GM12801 (cell line): ENCODE measurements around the gene SLC22A23.

Experiments used
- TF ChIP-seq, protein P1 (sequence below): IDR thresholded peaks from one replicate; pipeline ENCODE4 v1.5.1; 2011; ENCODE audit warnings: control low read depth; ENCODE audit not compliant: insufficient read length; ENCODE audit errors: extremely low read depth

The SLC22A23 gene

DNA sequence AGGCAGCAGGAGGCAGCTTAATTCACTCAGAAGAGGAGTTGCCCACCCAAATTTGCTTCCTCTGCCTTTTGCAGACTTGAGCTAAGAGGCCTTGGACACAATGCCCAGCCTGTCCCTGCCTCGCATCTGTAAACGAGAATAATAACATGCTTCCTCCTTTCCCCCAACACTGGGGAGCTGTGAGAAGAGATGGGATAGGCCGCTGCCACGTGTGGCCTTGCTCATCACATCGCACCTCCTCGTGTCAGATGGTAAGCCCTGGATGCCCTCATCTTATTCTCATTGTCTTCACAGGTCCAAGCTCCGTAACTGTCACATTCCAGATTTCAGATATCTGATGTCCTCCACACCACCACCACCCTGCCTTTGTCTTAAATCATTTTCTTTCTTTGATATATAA, 216.3 kb downstream of the SLC22A23 start:
- TF ChIP-seq, protein P1, sequence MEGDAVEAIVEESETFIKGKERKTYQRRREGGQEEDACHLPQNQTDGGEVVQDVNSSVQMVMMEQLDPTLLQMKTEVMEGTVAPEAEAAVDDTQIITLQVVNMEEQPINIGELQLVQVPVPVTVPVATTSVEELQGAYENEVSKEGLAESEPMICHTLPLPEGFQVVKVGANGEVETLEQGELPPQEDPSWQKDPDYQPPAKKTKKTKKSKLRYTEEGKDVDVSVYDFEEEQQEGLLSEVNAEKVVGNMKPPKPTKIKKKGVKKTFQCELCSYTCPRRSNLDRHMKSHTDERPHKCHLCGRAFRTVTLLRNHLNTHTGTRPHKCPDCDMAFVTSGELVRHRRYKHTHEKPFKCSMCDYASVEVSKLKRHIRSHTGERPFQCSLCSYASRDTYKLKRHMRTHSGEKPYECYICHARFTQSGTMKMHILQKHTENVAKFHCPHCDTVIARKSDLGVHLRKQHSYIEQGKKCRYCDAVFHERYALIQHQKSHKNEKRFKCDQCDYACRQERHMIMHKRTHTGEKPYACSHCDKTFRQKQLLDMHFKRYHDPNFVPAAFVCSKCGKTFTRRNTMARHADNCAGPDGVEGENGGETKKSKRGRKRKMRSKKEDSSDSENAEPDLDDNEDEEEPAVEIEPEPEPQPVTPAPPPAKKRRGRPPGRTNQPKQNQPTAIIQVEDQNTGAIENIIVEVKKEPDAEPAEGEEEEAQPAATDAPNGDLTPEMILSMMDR = no peak

DNA sequence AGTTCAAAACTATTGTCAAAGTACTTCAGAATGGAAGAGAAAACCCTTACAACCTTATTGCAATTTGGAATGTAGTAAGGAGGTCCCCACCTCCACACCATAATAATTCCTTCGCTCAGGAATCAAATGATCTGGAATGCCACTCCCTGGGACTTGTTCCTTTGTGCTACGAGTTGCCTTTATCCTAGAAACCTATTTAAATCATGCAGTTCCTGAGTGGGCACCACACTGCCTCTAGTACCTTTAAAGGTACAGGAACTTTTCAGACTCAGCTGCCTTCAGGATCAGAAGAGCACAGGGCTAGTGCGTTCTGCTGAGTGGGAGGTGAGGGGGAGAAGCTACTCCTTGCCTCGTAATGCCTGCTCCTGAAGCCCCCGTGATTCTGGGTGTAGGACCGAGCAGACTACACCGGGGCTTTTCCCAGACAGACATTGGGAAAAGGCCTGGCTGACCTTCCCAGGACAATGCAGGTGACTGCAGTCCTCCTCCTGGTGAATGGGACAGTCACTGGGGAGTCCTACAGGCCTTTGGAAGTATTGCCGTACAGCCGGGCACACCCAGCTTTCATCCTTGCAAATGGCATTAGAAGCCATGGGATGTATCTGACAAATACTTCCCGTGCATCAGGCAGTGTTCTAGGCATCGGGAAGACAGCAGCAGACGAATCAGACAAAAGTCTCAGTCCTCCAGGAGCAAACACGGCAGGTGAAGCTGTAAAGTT, 217.6 kb downstream of the SLC22A23 start:
- TF ChIP-seq, protein P1 = no peak

DNA sequence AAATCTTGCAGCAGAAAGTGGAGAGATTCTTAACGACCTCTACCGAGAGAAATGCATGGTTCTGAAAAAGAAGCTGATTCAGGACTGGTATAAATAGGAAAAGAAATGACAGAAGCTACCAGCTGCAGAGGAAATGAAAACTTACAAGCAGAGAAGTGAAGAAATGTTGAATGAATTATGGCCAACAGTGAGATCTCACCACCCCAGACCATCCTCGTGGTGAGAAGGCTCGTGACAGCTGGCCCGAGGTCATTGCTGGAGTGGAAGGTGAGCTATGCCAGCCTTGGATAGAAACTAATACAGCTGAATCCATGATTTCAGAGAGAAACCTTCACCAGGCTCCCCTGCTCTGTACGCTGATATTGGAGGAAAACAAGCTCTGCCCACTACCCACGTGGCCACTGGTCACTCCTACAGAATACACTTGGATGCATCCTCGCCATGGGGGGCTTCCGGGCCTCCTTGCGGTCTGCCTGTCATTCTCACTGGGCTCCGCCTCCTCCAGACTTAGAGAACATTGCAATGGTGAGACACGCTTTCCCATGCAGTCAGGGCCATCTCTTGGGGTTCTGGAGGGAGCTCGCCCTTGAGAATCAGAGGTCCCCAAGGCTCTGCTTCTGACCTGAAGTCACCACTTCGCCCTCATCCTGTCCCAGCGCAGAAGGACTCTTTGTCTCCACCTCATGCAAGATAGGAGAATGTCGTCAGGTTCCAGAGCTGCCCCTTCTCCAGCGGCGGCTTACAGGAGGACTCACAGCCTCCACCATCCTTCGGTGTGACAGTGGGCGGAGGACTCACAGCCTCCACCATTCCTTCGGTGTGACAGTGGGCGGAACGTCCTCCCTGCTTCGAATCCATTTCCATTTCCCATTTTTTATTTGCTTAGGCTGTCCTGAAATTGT, 218.8 kb downstream of the SLC22A23 start:
- TF ChIP-seq, protein P1 = no peak

DNA sequence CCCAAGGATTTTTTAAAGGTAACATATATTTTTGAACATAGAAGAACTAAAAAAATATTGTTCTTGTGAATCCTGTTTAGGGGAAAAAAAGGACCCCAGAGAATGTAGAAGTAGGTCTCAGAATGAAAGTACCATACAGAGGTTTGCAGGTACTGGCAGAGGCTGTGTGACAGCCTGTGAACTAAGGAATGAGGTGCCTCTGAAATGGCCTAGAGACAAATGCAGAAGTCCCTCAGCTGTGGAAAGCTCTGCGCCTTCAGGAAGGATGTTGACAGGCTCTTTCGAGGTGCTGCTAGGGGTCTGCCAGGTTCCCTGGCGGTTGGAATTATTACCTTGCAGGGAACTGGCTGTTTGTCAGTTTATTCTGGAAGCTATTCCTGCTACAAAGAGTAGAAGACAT, 220.8 kb downstream of the SLC22A23 start:
- TF ChIP-seq, protein P1 = no peak

DNA sequence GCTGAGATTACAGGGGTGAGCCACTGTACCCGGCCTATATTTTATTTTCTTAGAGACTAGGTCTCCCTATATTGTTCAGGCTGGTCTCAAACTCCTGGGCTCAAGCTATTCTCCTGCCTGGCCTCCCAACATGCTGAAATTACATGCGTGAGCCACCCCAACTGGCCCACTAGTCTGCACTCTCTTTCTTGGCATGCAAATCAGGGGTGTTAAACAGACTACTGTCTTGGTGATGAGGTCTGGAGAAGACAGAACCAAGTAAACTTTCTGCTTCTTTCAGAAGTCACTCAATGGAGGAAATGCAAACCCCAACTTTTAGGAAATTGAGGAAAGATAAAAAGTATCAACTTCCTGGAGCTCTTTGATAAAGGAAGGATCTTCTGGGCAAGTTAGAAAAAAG, 221.4 kb downstream of the SLC22A23 start:
- TF ChIP-seq, protein P1 = no peak

DNA sequence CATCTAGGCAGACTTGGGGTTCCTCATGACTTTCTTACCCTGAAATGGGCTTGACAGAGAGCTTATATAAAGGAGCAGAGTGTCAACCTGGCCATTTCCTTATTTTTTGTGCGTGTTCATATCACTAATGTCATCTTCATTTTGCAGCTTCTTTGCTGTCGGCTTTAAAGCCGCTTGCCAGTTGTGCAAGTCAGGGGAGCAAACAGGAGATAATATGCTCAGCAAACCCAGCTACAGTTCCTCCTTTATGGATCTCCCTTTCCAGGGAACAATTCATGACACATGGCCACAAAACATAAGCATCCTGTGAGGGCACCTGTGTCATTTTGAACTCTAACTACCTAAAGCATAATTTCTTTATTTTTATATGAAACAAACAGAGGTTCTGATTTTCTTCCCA, 222.9 kb downstream of the SLC22A23 start:
- TF ChIP-seq, protein P1 = no peak

DNA sequence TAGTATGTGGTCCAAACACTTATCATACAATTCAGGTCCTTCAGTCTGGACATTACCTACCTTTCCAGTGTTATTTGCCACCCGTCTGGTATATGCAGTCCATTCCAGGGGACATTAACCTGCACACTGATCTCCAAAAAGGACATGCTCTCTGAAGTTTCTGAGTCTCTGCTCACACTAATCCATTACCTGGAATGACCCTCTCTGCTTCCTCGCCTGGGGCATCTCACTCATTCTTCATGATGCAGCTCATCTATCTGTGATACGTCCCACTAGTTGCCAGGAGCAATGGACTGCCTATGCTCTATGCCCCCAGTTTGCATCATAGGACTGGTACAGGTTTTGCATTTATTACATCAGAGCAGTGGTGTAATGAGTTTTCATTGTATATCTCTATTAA, 223.5 kb downstream of the SLC22A23 start:
- TF ChIP-seq, protein P1 = no peak
